LNCAP (cell line): ENCODE measurements around the gene EIF3B.

Experiments used
- CTCF ChIP-seq: fragments of 450-650 bp; IDR thresholded peaks from 2 replicates; pipeline ENCODE4 v1.5.1; 2017; ENCODE audit warnings: mild to moderate bottlenecking

Gene EIF3B

GRCh38 chr7:2357165-2357564 is 2.5 kb downstream of the EIF3B start:
- no peak for TF ChIP-seq CTCF

- TF ChIP-seq CTCF, result no peak
These were observed 2.9 kb downstream of the EIF3B start for GRCh38 chr7:2357571-2357970.

DNA sequence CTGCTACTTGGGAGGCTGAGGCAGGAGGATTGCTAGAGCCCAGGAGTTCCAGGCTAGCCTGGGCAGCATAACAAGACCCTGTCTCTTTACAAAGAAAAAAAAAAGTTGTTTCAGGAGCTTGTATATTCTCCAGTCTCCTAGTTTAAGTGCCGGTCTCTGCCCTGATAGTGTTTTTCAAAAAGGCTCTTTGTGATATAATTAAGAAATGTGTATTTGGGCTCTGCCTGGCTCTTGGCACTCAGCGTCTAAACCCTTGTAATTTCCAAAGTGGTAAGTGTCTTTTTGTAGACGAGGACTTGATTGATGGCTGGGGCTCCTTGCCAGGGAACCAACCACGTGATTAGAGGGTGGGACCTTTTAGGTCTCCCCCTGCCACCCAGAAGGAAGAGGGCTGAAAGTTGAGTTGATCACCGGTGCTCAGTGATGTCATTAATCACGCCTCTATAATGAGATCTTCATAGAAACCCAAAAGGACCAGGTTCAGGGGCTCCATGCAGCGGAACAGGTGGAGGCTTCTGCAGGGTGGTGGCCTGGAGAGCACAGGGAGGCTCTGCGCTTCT is 4.4 kb downstream of the EIF3B start:
- TF ChIP-seq CTCF, result no peak

DNA sequence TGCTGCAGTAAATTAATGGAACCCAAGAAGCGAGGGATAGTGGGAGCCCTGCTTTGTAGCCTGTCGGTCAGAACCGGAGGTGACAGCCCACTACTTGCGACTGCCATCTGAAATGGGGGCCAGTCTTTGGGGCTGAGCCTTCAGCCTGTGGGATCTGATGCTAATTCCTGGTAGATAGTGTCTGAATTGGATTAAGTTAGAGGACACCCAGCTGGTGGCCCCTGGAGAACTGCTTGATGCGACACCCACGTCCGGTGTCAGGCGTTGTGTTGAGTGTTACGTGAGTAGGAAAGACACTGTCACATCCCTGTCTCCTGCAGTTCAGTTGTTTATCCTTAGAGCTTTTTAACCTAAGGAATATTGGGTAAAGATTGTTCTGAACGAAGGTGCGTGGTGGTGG is 5.0 kb downstream of the EIF3B start:
- TF ChIP-seq CTCF, result no peak

DNA sequence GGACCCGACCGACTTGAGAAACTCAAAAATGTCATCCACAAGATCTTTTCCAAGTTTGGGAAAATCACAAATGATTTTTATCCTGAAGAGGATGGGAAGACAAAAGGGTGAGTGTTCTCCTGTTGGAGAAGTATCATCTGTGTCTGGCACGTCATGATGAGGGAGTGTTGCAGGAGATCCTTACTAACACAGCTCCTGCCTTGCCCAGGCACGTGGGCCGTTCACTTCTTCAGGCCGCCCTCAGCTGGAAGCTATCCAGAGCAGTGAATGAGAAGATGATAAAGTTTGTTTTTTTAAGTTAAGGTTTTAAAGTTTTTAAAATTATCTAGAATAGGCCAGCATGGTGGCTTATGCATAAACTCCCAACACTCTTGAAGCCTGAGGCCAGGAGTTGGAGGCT is 6.2 kb downstream of the EIF3B start:
- no peak for TF ChIP-seq CTCF

GRCh38 chr7:2362385-2363088 is 7.9 kb downstream of the EIF3B start:
- TF ChIP-seq CTCF, result no peak

DNA sequence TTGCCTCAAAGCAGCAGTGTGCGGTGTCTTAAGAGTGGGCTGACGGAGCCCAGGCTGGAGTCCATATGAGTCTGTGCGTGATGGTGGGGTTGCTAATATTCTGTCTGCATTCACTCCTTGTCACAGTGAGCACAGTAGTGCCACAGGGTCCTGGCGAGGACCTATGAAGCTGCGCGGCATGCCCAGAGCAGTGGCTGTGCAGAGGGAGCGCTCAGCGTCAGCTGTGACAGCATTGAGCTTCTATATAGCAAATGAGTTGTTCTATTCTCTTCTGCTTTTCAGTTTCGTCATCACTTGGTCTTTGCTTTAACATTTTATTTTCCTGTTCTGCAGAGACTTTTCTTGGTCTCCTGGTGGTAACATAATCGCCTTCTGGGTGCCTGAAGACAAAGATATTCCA is 14.5 kb downstream of the EIF3B start:
- TF ChIP-seq CTCF, result no peak
